Activated CD8-positive, alpha-beta memory T cell treated with anti-CD3 and anti-CD28 coated beads for 4 hours (primary cell): ENCODE measurements around the gene OLFML2B.
"Not testable (repeated sequence)": the region's sequence is repeated elsewhere in the genome, so short reads cannot be mapped to it uniquely, and the experiment has no call there.

Experiments used
- DNase-seq, 2 donors: peaks; one replicate each; pipeline ENCODE4 v3.0.0-alpha.2; 2020; ENCODE audit warnings: low read depth in 2 of 2

The OLFML2B gene

DNA sequence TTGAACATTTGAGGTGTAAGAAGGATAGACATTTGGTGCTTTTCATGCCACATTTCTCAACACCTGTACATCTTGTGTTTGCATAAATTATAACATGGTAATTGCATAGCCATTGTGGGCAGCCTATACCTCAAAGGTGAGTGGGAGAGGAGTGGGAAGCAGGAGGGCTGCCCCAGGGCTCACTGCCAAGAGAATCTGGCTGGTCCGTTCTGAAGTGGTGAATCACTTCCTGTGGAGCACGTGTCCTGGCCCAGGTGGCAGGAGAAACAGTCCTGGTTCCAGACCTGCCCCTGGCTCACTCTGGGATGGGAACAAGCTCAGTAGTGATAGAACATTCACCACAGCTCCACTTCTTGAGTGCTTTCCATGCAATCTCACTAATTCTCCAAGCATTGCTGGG lies 11.6 kb upstream of the OLFML2B start:
- DNase-seq, result no peak

- DNase-seq, result no peak
Measured at GRCh38 chr1:162033428-162033827, 9.8 kb upstream of the OLFML2B start.

DNA sequence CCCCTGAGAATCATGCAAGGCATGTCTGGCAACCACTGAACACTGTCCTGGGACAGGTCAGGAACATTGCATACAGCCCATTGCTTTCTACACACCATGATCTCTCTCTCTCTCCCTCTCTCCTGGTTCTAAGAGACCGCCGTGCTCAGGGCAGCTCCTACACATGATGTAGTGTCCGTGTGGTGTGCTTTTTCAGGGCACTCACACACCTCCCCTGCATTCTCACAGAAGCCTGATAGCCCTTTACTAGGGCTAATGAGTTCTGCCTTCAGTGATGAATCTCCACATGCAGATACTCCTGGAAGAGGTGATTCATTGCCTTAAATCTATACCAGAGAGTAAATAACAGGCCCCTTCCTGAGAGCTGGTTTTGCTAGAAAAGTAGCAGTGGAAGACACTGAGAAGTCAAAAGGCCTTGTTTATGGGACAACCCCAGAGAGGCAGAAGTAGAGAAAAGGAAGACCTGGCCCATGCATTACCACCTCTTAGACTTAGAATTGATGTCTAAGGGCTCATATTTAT lies 7.2 kb upstream of the OLFML2B start:
- no peak for DNase-seq

GRCh38 chr1:162029157-162029556 lies 5.5 kb upstream of the OLFML2B start:
- no peak for DNase-seq

GRCh38 chr1:162028726-162029125 lies 5.1 kb upstream of the OLFML2B start:
- DNase-seq, result no peak

DNA sequence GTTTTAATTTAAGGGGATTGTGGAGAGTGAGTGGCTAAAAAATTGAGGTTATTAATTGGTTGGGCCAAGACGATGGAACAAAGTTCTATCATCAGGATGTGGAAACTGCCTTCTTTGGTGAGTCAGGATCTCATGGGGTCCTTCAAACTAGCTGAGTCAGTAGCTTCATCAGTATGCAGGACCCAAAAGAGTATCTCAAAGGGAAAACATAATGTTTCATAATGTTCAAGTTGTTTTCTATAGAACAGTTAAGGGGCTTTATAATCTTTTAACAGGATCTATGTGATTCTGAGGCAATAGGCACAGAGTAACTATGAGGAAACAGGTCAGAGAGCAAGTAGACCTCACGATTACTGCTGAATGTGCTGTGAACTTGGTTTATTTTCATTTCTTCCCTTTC lies 3.2 kb upstream of the OLFML2B start:
- DNase-seq, result no peak

GRCh38 chr1:162025541-162025940 lies 1.9 kb upstream of the OLFML2B start:
- no peak for DNase-seq

- no peak for DNase-seq
Measured at GRCh38 chr1:162023181-162023546, 505 bp downstream of the OLFML2B start.

DNA sequence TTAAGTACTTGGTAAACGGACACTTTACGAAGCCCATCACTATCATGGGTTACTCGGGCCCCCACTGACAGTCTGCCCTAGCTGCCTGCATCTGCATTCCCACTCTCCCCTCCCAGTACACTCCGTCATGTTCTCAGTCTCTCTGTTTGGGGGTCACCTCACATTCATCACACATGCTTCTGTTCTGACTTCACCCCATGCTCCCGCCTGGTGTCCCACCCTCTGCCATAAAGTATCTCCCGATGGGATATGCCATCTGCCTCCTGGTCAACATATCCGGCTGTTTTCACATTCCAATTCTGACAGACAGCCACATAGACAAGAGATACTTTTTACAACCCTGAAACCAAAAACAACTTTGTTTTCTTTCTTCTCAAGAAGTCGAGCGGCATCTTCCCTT lies 1.0 kb downstream of the OLFML2B start:
- no peak for DNase-seq

DNA sequence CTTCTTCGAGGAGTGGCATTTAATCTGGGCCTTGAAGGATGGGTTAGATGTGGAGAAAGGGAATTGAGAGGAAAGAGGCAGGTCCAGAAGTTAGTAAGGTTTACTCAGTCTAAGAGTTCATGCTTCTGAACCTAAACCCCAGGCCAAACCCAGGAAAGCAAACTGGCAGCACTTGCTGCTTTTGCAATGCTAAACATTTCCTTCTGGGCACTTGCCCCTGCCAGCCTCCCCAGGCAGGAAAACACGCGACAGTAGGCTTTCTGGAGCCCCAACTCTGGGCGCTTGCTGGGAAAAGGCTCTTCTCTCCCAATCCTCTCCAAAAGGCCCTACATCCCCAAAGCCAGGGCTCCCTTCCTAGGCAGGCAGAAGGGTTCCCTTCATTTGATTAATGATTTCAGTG lies 2.5 kb downstream of the OLFML2B start:
- DNase-seq, result no peak

DNA sequence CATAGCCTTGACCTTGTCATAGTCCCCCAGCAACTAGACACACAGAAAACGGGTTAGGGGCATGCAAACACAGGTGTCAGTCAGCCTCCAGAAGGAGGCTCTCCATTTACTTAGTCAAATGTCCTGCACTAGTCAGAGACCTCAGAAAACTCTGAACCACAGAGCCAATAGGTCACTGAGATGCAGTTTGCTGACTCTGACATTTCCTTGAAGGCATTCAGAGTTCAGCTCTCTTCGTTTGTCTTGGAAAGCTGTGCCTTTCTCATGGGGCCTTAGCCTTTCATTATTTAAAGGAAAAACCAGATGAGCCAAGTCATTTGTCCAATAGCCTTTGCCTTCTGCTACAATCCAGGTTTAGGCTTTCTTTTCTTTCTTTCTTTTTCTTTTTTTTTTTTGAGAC lies 3.5 kb downstream of the OLFML2B start:
- DNase-seq, result no peak

DNA sequence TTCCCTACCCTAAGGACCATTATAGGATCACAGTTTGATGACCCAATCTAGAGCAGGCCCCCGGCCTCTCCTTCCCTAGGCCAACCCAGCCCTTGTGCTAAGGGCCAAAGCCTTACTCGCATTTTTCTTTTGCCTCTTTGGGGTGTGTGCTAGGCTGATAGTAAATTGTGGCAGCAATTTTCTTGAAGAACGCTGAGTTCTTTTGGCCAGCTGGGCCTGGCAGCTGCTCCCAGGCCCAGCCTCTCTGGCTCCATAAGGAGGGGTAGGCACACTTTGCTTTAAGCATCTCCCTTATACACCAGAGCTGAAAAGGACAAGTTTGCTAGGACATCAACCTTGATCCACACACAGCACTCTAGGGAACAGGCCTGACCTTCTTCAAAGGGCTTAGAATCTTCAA lies 4.2 kb downstream of the OLFML2B start:
- no peak for DNase-seq

DNA sequence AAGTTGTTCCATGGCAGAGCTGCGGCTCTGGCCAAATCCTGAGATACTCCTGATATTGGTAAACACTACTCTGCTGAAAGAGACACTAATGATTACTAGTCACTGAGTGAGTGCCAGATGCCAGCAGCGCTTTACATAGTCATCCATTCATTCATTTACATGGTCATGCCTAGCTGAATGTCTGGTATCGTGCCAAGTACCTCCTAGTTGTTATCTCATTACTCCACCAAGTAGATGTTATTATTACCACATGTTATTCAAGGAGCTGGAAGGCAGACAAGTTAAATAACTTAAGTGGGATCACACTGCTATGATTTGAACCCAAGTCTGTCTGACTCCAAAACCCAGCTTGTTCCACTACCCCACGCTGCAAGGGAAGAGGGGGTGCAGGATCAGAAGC lies 4.7 kb downstream of the OLFML2B start:
- no peak for DNase-seq

DNA sequence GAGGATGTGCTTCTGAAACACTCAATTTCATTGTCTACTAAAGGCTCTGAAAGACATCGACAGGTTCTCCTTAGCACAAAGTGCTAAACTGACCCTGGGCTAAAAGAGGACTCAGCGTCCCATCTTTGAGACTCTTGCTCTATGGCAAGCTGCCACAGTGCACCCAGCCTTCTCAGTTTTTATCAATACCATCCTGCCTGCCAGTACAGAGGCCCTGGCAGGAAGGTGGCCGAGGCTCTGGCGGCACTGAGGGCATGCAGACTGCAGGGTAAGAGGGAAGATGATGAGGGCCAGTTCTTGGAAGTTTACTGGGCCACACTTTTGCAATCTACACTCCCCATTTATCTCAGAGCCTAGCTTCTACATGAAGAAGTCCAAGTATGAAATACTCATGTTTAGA lies 5.3 kb downstream of the OLFML2B start:
- no peak for DNase-seq

DNA sequence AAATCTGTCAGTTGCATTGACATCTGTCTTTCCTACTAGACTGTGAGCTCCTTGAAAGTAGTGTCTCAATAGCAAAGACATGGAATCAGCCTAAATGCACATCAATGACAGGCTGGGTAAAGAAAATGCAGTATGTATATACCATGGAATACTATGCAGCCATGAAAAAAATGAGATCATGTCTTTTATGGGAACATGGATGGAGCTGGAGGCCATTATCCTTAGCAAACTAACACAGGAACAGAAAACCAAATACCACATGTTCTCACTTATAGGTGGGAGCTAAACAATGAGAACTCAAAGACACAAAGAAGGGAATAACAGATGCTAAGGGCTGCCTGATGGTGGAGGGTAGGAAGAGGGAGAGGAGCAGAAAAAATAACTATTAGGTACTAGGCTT lies 5.9 kb downstream of the OLFML2B start:
- not testable (repeated sequence) for DNase-seq

GRCh38 chr1:162016631-162017030 lies 7.0 kb downstream of the OLFML2B start:
- no peak for DNase-seq

GRCh38 chr1:162015196-162015595 lies 8.5 kb downstream of the OLFML2B start:
- DNase-seq, result no peak

- no peak for DNase-seq
Measured at GRCh38 chr1:162014202-162014601, 9.5 kb downstream of the OLFML2B start.

DNA sequence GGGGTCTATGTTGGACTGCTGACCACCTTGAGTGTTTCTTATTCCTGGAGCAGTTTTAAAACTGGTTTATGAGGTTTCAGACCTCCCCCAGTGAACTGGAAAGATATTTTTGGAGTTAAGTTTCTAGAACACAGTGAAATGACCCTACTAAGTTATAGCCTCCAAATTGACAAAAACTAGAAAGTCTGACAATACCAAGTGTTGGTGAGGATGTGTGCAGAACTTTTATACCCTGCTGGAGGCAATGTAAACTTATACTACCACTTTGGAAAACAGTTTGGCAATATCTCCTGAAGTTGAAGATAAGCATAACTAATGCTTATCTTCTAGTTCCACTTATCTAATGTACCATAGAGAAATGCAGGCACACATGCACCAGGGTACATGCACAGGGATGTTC lies 10.4 kb downstream of the OLFML2B start:
- DNase-seq, result no peak

- no peak for DNase-seq
Measured at GRCh38 chr1:162011337-162012012, 12.2 kb downstream of the OLFML2B start.

DNA sequence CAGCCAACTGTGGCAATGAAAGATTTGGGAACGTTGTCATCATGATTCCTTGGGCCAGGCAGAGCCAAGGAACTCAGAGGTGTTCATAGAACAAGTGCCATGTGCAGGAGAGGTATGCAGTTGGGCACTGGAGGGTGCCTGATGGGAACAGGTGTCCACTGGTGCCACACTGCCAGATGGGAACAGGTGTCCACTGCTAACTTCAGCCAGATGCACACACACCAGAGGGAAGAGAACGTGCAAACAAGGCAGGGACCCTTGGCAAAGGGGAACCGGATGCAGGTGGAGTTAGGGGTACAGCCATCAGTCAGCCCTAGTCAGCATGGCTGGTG lies 13.5 kb downstream of the OLFML2B start:
- no peak for DNase-seq

DNA sequence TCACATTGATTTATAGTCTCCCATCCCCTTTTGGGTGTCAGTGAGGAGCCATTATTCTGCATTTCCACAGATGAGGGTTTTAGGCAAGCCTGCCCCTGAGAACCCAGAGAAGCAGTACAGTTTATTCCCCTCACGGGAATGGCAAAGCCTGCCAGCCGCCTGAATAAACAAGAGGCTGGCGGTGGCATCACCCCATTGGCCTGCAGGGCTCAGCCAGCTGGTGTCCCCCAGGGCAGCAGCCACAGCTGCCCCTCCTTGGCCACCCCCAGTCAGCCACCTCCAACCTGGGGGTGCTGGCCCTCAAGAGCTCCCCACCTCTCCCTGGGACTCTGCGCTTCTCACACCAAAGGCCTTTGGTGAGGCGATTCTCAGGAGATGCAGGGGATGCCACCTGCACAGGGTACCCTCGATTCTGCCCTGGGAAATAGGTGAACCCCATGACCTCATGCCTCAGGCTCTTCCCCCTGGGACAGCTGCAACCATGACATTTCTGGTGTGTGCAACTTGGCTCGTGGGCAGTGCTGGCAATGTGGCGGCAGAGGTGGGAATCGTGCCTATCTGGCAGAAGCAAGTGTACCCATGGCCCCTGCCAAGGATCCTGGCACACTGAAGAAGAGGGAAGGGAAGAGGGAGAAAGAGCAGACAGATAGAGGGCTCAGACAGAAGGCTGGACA lies 14.0 kb downstream of the OLFML2B start:
- no peak for DNase-seq

- DNase-seq, result no peak
Measured at GRCh38 chr1:162008799-162009198, 14.9 kb downstream of the OLFML2B start.

GRCh38 chr1:162007466-162007865 lies 16.2 kb downstream of the OLFML2B start:
- DNase-seq, result no peak
